RWPE1 (cell line): Measurements from ENCODE around the gene TMEM132C.

Experiments
- CTCF ChIA-PET: fragments of 350-600 bp; sonication (Branson Sonifier 250); formaldehyde crosslinking; extraction: SDS; loops from one replicate; lab custom pipeline; 2021; lab: Yijun Ruan, JAX
- POLR2A ChIA-PET: fragments of 400-600 bp; formaldehyde crosslinking; extraction: SDS; loops from one replicate; lab custom pipeline; 2020; ENCODE audit warnings: antibody characterized with exemption; ENCODE audit not compliant: low non-redundant PET; lab: Yijun Ruan, JAX
- DNase-seq: peaks from one replicate; pipeline ENCODE4 v3.0.0; 2012; ENCODE audit warnings: low spot score
- H3K27ac ChIP-seq: fragments of 450-650 bp; 2 replicates; pipeline ENCODE4 v1.5.1; 2017
- CTCF ChIP-seq: fragments of 450-650 bp; conservative IDR thresholded peaks from 2 replicates; pipeline ENCODE4 v1.5.1; 2017; ENCODE audit warnings: low read depth, mild to moderate bottlenecking

TMEM132C gene

DNA sequence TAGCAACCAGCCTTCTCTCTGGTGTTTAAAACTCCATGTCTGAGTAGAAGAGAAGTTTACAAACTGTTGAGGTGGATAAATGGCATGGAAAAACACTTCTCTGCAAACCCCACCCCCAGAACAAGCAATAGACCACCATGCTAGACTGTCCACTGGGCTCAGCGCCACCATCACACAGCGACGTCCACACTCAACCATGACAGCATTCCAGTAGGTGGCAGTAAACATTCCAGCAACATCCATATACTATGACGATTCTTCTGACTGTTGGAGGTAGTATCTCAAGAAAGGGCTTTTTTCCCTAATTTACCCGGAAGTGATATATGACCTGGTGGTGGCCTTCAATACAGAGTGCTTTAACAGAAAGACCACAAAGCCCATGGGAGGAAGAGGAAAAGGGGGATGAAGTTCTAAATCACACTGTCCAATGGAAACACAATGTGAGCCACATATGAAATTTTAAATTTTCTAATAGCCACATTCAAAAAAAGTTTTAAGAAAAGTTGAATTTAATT is 404.6 kb downstream of the TMEM132C start:
- ChIA-PET CTCF (interaction anchor here (0.5 kb wide), 1 partner anchor 384 kb away, joined by 7 read pairs; no protein-coding TSS in a partner anchor), POLR2A (no interaction called here)
- H3K27ac ChIP-seq: no peak overlapping the region
- no peak for DNase-seq
- TF ChIP-seq CTCF: no peak

GRCh38 chr12:128672428-128672827 is 405.5 kb downstream of the TMEM132C start:
- ChIA-PET POLR2A (no interaction called here), CTCF (interaction anchor here (0.5 kb wide), 1 partner anchor 385 kb away, joined by 7 read pairs; no protein-coding TSS in a partner anchor)
- no peak for DNase-seq
- no peak overlapping the region for H3K27ac ChIP-seq
- no peak for TF ChIP-seq CTCF

DNA sequence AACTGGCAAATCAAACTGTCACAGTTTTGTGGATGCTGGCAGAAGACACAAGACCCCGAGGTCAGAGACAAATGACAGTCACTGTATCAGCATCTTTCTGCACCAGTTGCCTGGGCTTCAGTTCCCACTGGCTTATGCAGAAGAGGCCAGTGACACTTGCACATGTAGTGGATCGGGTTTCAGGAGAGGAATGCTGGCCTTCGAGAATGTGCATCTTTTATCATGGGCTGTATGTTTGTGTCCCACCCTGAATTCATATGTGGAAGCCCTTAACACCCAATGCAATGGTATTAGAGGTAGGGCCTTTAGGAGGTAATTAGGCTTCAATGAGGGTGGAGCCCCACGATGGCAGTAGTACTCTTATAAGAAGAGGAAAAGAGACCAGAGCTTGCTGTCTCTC is 405.9 kb downstream of the TMEM132C start:
- H3K27ac ChIP-seq: no peak overlapping the region
- POLR2A ChIA-PET: no interaction called here
- no peak for DNase-seq
- TF ChIP-seq CTCF: no peak
- CTCF ChIA-PET: interaction anchor here (0.6 kb wide), 1 partner anchor 1234 kb away, joined by 3 read pairs; no protein-coding TSS in a partner anchor

DNA sequence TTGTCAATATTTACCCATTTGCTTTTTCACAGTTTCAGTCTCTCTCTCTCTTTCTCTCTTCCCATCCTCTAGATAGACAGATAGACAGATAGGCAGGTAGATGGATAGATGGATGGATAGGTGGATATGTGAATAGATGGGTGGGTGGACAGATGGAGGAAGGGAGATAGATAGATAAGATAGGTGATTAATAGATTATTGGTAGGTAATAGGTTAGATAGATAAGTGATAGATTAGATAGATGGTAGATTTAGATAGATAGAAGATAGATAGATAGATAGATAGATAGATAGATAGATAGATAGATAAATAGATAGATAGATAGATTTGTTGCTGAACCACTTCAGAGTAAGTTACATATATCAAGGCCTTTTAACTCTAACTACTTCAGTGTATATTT is 408.6 kb downstream of the TMEM132C start:
- no peak overlapping the region for H3K27ac ChIP-seq
- ChIA-PET POLR2A (no interaction called here), CTCF (no interaction called here)
- TF ChIP-seq CTCF: no peak
- no peak for DNase-seq

GRCh38 chr12:128680555-128680954 is 413.6 kb downstream of the TMEM132C start:
- CTCF ChIA-PET: no interaction called here
- TF ChIP-seq CTCF: no peak
- DNase-seq: no peak

DNA sequence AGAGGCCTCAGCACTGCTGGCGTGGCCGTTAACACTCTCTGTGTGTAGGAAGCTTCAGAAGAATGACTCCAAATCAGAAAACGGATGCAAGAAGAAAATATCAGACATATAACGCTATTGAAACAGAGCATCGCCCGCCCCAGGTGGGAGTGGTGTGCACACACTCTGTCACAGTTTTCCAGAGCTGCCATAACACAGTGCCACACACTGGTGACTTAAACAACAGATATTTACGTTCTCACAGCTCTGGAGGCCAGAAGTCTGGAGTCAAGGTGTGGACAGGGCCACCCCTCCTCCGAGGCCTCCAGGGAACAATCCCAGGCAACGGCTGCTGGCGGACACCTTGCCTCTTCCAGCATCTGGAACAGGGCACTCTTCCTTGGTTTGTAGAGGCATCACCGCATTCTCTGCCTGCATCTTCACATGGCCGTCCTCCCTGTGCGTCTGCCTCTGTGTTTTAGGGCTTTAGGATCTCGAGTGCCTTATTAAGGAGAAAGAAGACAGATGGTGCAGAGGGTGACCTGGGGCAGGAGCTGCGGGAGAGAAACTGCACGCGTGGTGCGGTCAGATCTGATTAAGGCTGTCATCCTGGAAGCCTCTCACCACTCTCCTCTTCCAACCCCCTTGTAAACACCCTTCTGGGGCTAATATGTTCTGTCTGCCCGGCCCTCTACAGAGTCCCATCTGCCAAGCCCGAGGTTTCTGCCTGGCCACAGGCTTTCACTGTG is 415.7 kb downstream of the TMEM132C start:
- TF ChIP-seq CTCF: no peak
- DNase-seq: no peak
- CTCF ChIA-PET: no interaction called here
- POLR2A ChIA-PET: no interaction called here
- no peak overlapping the region for H3K27ac ChIP-seq

More at GRCh38 chr12:128680555-128680954, 413.6 kb downstream of the TMEM132C start:
- POLR2A ChIA-PET: no interaction called here
- H3K27ac ChIP-seq: no peak overlapping the region
